Mesenchymal stem cell (in vitro differentiated cells and primary cell): ENCODE data around the gene CAMK2G.
A peak's percentile ranks its signal among the peaks of the same experiment; 100 is the strongest.

Experiments used
- DNase-seq: peaks from one replicate; pipeline ENCODE4 v3.0.0-alpha.2; 2013
- H2AFZ ChIP-seq: one replicate; pipeline ENCODE4 v1.6.1; 2013; ENCODE audit warnings: low read depth, mild to moderate bottlenecking, control low read depth, inconsistent platforms, low read length, moderate library complexity
- H2AK5ac ChIP-seq: 2 replicates; pipeline ENCODE4 v1.6.1; 2013; ENCODE audit warnings: low read length, moderate library complexity, mild to moderate bottlenecking, inconsistent platforms; ENCODE audit not compliant: severe bottlenecking
- H2BK120ac ChIP-seq: one replicate; pipeline ENCODE4 v1.6.1; 2013; ENCODE audit warnings: low read depth, mild to moderate bottlenecking, inconsistent platforms, low read length, moderate library complexity
- H2BK12ac ChIP-seq, 2 experiments: one replicate each; pipeline ENCODE4 v1.6.1; 2013; ENCODE audit warnings: inconsistent platforms in 2 of 2, low read length in 2 of 2, mild to moderate bottlenecking in 2 of 2, moderate library complexity in 2 of 2, control low read depth in 1 of 2
- H2BK15ac ChIP-seq: one replicate; pipeline ENCODE4 v1.6.1; 2013; ENCODE audit warnings: mild to moderate bottlenecking, low read depth, inconsistent platforms; ENCODE audit not compliant: poor library complexity, severe bottlenecking
- H2BK5ac ChIP-seq: 2 replicates; pipeline ENCODE4 v1.6.1; 2013; ENCODE audit warnings: low read depth, mild to moderate bottlenecking, low read length, control low read depth, inconsistent platforms; ENCODE audit not compliant: poor library complexity, severe bottlenecking
- H3K14ac ChIP-seq, 2 experiments: one replicate each; pipeline ENCODE4 v1.6.1; 2013; ENCODE audit warnings: inconsistent platforms in 2 of 2, low read length in 2 of 2, control low read depth in 1 of 2, mild to moderate bottlenecking in 1 of 2, moderate library complexity in 1 of 2
- H3K18ac ChIP-seq, 2 experiments: one replicate each; pipeline ENCODE4 v1.6.1; 2013; ENCODE audit warnings: inconsistent platforms in 2 of 2, low read length in 2 of 2, control low read depth in 1 of 2, low read depth in 1 of 2, mild to moderate bottlenecking in 1 of 2
- H3K23ac ChIP-seq, 2 experiments: one replicate each; pipeline ENCODE4 v1.6.1; 2013; ENCODE audit warnings: inconsistent platforms in 2 of 2, low read length in 2 of 2, mild to moderate bottlenecking in 2 of 2, moderate library complexity in 2 of 2, control low read depth in 1 of 2
- H3K27ac ChIP-seq: 2 replicates; pipeline ENCODE4 v1.5.1; 2013; ENCODE audit warnings: mild to moderate bottlenecking, moderate library complexity, low read length, control low read depth, inconsistent platforms; ENCODE audit not compliant: poor library complexity, severe bottlenecking
- H3K27me3 ChIP-seq, 2 experiments: 2 replicates each; pipeline versions ENCODE4 v1.6.1 to v1.7.0; 2013; ENCODE audit warnings: low read length in 2 of 2, mild to moderate bottlenecking in 2 of 2, moderate library complexity in 2 of 2, control low read depth in 1 of 2, inconsistent platforms in 1 of 2; ENCODE audit not compliant: control insufficient read depth in 1 of 2, insufficient read depth in 1 of 2
- H3K36me3 ChIP-seq, 2 experiments: 2 replicates each; pipeline versions ENCODE4 v1.6.1 to v1.7.0; 2013; ENCODE audit warnings: low read length in 2 of 2, control low read depth in 1 of 2, inconsistent platforms in 1 of 2, low read depth in 1 of 2, mild to moderate bottlenecking in 1 of 2; ENCODE audit not compliant: insufficient read depth in 2 of 2, control insufficient read depth in 1 of 2
- H3K4ac ChIP-seq, 2 experiments: one replicate each; pipeline ENCODE4 v1.6.1; 2013; ENCODE audit warnings: inconsistent platforms in 2 of 2, low read length in 2 of 2, mild to moderate bottlenecking in 2 of 2, moderate library complexity in 2 of 2, control low read depth in 1 of 2, low read depth in 1 of 2
- H3K4me1 ChIP-seq: 2 replicates; pipeline ENCODE4 v1.6.1; 2013; ENCODE audit warnings: low read depth, low read length, control low read depth; ENCODE audit not compliant: control insufficient read depth, insufficient read depth
- H3K4me2 ChIP-seq: 2 replicates; pipeline ENCODE4 v1.6.1; 2013; ENCODE audit warnings: low read length, mild to moderate bottlenecking, inconsistent platforms; ENCODE audit not compliant: poor library complexity, severe bottlenecking
- H3K4me3 ChIP-seq, 2 experiments: 2 replicates each; pipeline versions ENCODE4 v1.5.1 to v1.7.0; 2013; ENCODE audit warnings: low read length in 2 of 2, mild to moderate bottlenecking in 2 of 2, control low read depth in 1 of 2, low read depth in 1 of 2; ENCODE audit not compliant: insufficient read depth in 1 of 2
- H3K79me1 ChIP-seq: replicated peaks from 2 replicates; pipeline ENCODE4 v1.6.1; 2013; ENCODE audit warnings: mild to moderate bottlenecking, control low read depth, low read length, inconsistent platforms; ENCODE audit not compliant: poor library complexity, severe bottlenecking
- H3K9ac ChIP-seq: 2 replicates; pipeline ENCODE4 v1.7.0; 2013; ENCODE audit warnings: mild to moderate bottlenecking, low read length, moderate library complexity
- H3K9me3 ChIP-seq: 2 replicates; pipeline ENCODE4 v1.7.0; 2013; ENCODE audit warnings: mild to moderate bottlenecking, low read length; ENCODE audit not compliant: control insufficient read depth
- H4K8ac ChIP-seq: one replicate; pipeline ENCODE4 v1.6.1; 2013; ENCODE audit warnings: inconsistent platforms, mild to moderate bottlenecking, low read length, moderate library complexity
- H4K91ac ChIP-seq: one replicate; pipeline ENCODE4 v1.6.1; 2013; ENCODE audit warnings: mild to moderate bottlenecking, low read length, inconsistent platforms
- WGBS: methylation state at CpG from one replicate; pipeline ENCODE4 v1.1.7; 2013; ENCODE audit warnings: mixed read lengths; 5-methylcytosine and 5-hydroxymethylcytosine counted together

Gene CAMK2G

GRCh38 chr10:73779539-73780197 is 94.7 kb downstream of the CAMK2G start:
- Histone ChIP-seq H2BK15ac (no peak overlapping the region), H4K91ac (no peak overlapping the region), H3K27me3 (no peaks in the 10 kb centered on the region), H3K18ac (no peak overlapping the region), H2BK5ac (no peak overlapping the region), H3K4me3 (no peak overlapping the region), H3K9ac (no peak overlapping the region), H3K9me3 (no peaks in the 10 kb centered on the region), H3K4me1 (peaks cover 8% of the 10 kb centered on the region), H3K79me1 (peaks cover 8% of the 10 kb centered on the region), H2BK12ac (no peak overlapping the region), H2AK5ac (no peak overlapping the region), H3K4ac (no peak overlapping the region), H3K4me2 (no peak overlapping the region), H2BK120ac (no peak overlapping the region), H4K8ac (no peak overlapping the region), H3K23ac (no peak overlapping the region), H2AFZ (no peak overlapping the region), H3K36me3 (peaks cover 22 to 49% of the 10 kb centered on the region in 2 experiments), H3K14ac (no peak overlapping the region), H3K27ac (no peak overlapping the region)
- whole genome bisulfite sequencing, result 88% methylated on average over 3 of the region's 3 CpGs
- no peak for DNase-seq

GRCh38 chr10:73779018-73779417 is 95.3 kb downstream of the CAMK2G start:
- Histone ChIP-seq H3K36me3 (peaks cover 22 to 54% of the 10 kb centered on the region in 2 experiments), H3K9ac (no peak overlapping the region), H2BK5ac (no peak overlapping the region), H3K79me1 (peaks cover 8% of the 10 kb centered on the region), H4K91ac (no peak overlapping the region), H2BK15ac (no peak overlapping the region), H3K4me3 (no peak overlapping the region), H2AK5ac (no peak overlapping the region), H2BK12ac (no peak overlapping the region), H2AFZ (no peak overlapping the region), H3K4me2 (no peak overlapping the region), H3K18ac (no peak overlapping the region), H4K8ac (no peak overlapping the region), H2BK120ac (no peak overlapping the region), H3K23ac (no peak overlapping the region), H3K4me1 (peaks cover 13% of the 10 kb centered on the region), H3K14ac (no peak overlapping the region), H3K27ac (no peak overlapping the region), H3K4ac (no peak overlapping the region), H3K27me3 (no peaks in the 10 kb centered on the region), H3K9me3 (no peaks in the 10 kb centered on the region)
- DNase-seq, result no peak
- 88% methylated on average over 4 of the region's 5 CpGs for WGBS

GRCh38 chr10:73774637-73775036 is 99.7 kb downstream of the CAMK2G start:
- no peak overlapping the region for H3K27ac ChIP-seq
- no peak overlapping the region for H2BK12ac ChIP-seq
- peak; percentile 43 for DNase-seq
- no peak overlapping the region for H4K8ac ChIP-seq
- H2BK120ac ChIP-seq, result no peak overlapping the region
- no peak overlapping the region for H2AK5ac ChIP-seq
- no peak overlapping the region for H3K4ac ChIP-seq
- WGBS, result 44% methylated on average over 4 of the region's 5 CpGs
- peak overlapping the region in 1 of 2 experiments; percentile 83 for H3K23ac ChIP-seq
- H3K79me1 ChIP-seq, result peaks cover 4% of the 10 kb centered on the region
- H3K9ac ChIP-seq, result peak overlapping the region; percentile 65
- peak overlapping the region in 1 of 2 experiments; percentile 61 for H3K14ac ChIP-seq
- peak overlapping the region in 1 of 2 experiments; percentile 99 for H3K4me3 ChIP-seq
- no peak overlapping the region for H4K91ac ChIP-seq
- H2BK5ac ChIP-seq, result no peak overlapping the region
- no peaks in the 10 kb centered on the region for H3K27me3 ChIP-seq
- peaks cover 16% of the 10 kb centered on the region for H3K4me1 ChIP-seq
- H3K4me2 ChIP-seq, result peak overlapping the region; percentile 3
- no peak overlapping the region for H2BK15ac ChIP-seq
- no peak overlapping the region for H2AFZ ChIP-seq
- H3K9me3 ChIP-seq, result no peaks in the 10 kb centered on the region
- peaks cover 41 to 69% of the 10 kb centered on the region in 2 experiments for H3K36me3 ChIP-seq
- H3K18ac ChIP-seq, result no peak overlapping the region

GRCh38 chr10:73773152-73773879 is 101.0 kb downstream of the CAMK2G start:
- H2BK120ac ChIP-seq, result peak overlapping the region; percentile 15
- peak overlapping the region; percentile 95 for H3K9ac ChIP-seq
- H2AFZ ChIP-seq, result peak overlapping the region; percentile 46
- H2BK15ac ChIP-seq, result no peak overlapping the region
- H3K27ac ChIP-seq, result peak overlapping the region; percentile 48
- 25% methylated on average over 29 of the region's 29 CpGs for WGBS
- peaks cover 6% of the 10 kb centered on the region for H3K79me1 ChIP-seq
- peak overlapping the region in 1 of 2 experiments; percentile 22 for H2BK12ac ChIP-seq
- no peak overlapping the region for H2AK5ac ChIP-seq
- H3K18ac ChIP-seq, result peak overlapping the region; percentile 94 to 98
- H3K36me3 ChIP-seq, result peaks cover 46 to 73% of the 10 kb centered on the region in 2 experiments
- peaks cover 16% of the 10 kb centered on the region for H3K4me1 ChIP-seq
- H2BK5ac ChIP-seq, result no peak overlapping the region
- DNase-seq, result peak; percentile 9
- H3K14ac ChIP-seq, result peak overlapping the region in 1 of 2 experiments; percentile 66
- peak overlapping the region; percentile 82 to 97 for H3K4ac ChIP-seq
- peak overlapping the region in 1 of 2 experiments; percentile 60 for H3K23ac ChIP-seq
- peak overlapping the region; percentile 61 for H4K8ac ChIP-seq
- no peak overlapping the region for H4K91ac ChIP-seq
- H3K4me2 ChIP-seq, result peak overlapping the region; percentile 96
- H3K4me3 ChIP-seq, result peak overlapping the region; percentile 88 to 99
- no peaks in the 10 kb centered on the region for H3K9me3 ChIP-seq
- no peaks in the 10 kb centered on the region for H3K27me3 ChIP-seq
